ENCODE data around the gene TRPT1.

The TRPT1 gene

DNA sequence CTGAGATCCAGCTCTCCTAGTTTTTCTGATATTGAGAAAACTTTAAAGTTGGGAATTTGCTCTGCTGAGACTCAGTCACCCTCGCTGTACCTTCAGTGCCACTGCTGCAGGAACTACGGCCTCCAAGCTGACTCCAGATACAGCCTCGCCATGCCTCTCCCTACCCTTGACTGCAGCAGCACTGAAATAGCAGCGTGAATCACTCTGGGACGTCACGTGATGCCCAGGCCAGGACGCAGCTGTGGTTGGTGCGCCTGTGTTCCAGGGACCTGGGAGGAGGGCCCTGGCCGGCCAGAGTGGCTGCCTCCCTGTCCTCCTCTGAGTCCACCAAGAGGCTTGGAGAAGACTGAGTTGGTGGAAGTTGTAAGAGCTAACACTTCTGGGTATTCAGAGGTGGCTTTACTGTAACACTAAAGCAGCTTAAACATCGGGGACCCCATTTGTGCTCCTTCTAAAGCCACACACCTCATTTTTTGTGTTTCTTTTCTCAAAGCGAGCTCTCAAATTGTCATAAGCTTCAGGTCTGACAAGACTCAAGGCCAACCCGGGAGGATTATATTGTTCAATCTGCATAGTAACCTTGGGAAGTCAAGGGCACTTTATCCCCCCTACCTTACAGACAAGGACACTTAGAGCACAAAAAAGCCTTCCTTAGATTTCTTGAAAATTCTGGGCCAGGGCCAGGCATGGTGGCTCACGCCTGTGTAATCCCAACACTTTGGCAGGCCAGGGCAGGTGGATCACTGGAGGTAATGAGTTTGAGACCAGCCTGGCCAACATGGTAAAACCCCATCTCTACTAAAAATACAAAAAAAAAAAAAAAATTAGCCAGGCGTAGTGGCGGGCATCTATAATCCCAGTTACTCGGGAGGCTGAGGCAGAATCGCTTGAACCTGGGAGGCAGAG, 44.2 kb downstream of the TRPT1 start:
- DNase-seq (ENCODE audit: low read depth in 2 of 3, low spot score in 2 of 3): no peak

DNA sequence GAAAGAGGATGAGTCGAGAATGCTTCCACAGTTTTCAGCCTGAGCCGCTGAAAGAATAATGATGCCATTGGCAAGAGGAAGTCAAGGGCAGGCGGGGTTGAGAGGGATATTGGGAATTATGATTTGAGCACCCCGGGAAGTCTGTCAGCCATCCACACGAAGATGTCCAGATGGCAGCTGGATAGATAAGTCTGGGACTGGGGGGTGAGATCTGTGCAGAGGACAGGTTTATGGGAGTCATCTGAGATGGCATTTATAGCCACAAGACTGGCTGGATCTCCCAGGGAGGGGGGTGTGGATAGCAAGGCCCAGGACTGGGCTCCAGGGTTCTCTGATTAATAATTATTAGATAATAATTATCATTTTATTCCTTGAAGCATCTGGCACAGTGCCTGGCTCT, 45.1 kb downstream of the TRPT1 start:
- no peak for DNase-seq (ENCODE audit: low read depth in 2 of 3, low spot score in 2 of 3)

DNA sequence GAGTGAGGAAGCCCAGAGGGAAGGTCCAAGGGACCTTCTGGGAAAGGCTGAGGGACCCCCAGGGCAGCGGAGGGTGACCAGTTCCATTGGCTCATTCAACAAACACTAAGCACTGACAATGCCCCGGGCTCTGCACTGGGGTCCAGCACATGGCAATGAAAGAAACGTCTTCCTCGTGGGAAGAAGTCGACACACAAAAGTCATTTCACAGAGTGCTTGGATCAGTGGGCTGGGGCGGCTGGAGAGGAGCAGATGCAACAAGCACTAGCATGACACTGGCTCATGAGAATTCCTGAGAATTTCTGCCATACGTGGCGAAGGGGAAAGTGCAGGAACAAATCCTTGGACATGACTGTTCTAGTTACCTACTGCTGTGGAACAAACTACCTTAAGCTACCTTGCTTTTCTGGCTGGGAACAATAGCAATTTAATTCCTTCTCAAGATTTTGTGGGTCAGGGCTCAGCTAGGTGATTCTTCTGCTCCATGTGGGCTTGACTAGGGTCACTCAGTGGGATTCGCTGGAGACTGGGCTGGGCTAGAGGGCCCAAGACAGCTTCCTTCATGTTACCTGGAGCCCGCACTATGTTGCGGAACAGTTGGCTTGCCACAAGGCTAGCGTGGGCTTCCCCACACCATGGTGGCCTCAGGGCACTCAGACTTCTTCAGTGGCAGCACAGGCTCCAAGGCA, 46.9 kb downstream of the TRPT1 start:
- no peak for DNase-seq (ENCODE audit: low read depth in 2 of 3, low spot score in 2 of 3)

DNA sequence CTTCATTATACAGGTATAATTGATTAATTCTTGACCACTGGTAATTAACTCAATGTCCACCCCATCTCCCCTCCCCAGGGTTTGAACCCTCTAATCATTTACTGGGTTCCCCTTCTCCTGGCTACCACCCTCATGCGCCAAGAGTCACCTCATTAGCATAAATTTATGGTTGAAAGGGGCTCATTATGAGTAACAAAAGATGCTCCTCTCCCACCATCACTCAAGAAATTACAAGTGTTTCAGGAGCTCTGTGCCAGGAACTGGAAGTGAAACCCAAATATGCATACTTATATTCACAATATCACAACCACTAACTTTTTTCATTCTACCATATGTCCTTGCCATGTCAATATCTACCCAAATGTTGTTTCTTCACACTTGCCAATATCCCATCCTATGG, 47.8 kb downstream of the TRPT1 start:
- DNase-seq (ENCODE audit: low read depth in 2 of 3, low spot score in 2 of 3): no peak

DNA sequence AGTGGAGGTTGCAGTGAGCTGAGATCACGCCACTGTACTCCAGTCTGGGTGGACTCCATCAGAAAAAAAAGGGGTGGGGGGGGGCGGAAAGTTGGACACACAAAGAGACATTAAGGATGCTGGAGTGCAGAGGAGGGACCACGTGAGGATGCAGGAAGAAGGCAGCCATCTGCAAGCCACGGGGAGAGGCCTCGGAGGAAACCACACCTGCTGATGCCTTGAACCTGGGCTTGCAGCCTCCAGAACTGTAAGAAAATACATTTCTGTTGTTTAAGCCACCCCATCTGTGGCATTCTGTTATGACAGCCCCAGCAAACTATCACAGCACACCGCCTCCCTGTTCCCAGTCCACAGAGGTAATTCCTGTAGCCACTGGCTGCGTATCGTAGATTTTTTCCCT, 49.2 kb downstream of the TRPT1 start:
- DNase-seq (ENCODE audit: low read depth in 2 of 3, low spot score in 2 of 3): no peak

All from activated CD8-positive, alpha-beta memory T cell treated with anti-CD3 and anti-CD28 coated beads for 48 hours (primary cell).